MM.1S (cell line): ENCODE data around the gene AGPAT2.

ENCODE experiments used
- DNase-seq: peaks from one replicate; pipeline ENCODE4 v3.0.0-alpha.2; 2015
- H2AFZ ChIP-seq: fragments of 300-600 bp; sonication (generic); 2 replicates; pipeline ENCODE4 v1.6.0; 2016; ENCODE audit warnings: antibody characterized with exemption, low read length
- H3F3A ChIP-seq: fragments of 300-600 bp; sonication (generic); 2 replicates; pipeline ENCODE4 v1.6.1; 2016; ENCODE audit warnings: mild to moderate bottlenecking, antibody characterized with exemption, low read length, moderate library complexity, mixed read lengths; ENCODE audit not compliant: insufficient read depth
- H3K27ac ChIP-seq: fragments of 300-600 bp; sonication (generic); 2 replicates; pipeline ENCODE4 v1.5.1; 2016; ENCODE audit warnings: mild to moderate bottlenecking, low read length
- H3K27me3 ChIP-seq: fragments of 300-600 bp; sonication (generic); replicated peaks from 2 replicates; pipeline ENCODE4 v1.6.0; 2016; ENCODE audit warnings: low read length; ENCODE audit not compliant: insufficient read depth
- H3K36me3 ChIP-seq: fragments of 300-600 bp; sonication (generic); replicated peaks from 2 replicates; pipeline ENCODE4 v1.6.1; 2016; ENCODE audit warnings: mild to moderate bottlenecking, low read length, mixed read lengths; ENCODE audit not compliant: insufficient read depth
- H3K4me1 ChIP-seq: fragments of 300-600 bp; sonication (generic); 2 replicates; pipeline ENCODE4 v1.6.1; 2016; ENCODE audit warnings: low read length, mixed read lengths
- H3K4me2 ChIP-seq: fragments of 300-600 bp; sonication (generic); 2 replicates; pipeline ENCODE4 v1.6.0; 2016; ENCODE audit warnings: low read depth, low read length
- H3K4me3 ChIP-seq: fragments of 300-600 bp; sonication (generic); 2 replicates; pipeline ENCODE4 v1.5.1; 2016; ENCODE audit warnings: low read length, mixed read lengths
- H3K79me2 ChIP-seq: fragments of 300-600 bp; sonication (generic); 2 replicates; pipeline ENCODE4 v1.6.1; 2016; ENCODE audit warnings: mixed run types, low read length, mixed read lengths
- H3K9ac ChIP-seq: fragments of 300-600 bp; sonication (generic); 2 replicates; pipeline ENCODE4 v1.6.1; 2016; ENCODE audit warnings: low read length, mixed read lengths
- H3K9me2 ChIP-seq: fragments of 300-600 bp; sonication (generic); replicated peaks from 2 replicates; pipeline ENCODE4 v1.6.1; 2016; ENCODE audit warnings: mild to moderate bottlenecking, low read length, mixed read lengths; ENCODE audit not compliant: insufficient read depth
- H3K9me3 ChIP-seq: fragments of 300-600 bp; sonication (generic); replicated peaks from 2 replicates; pipeline ENCODE4 v1.6.1; 2016; ENCODE audit warnings: mild to moderate bottlenecking, low read length, mixed read lengths; ENCODE audit not compliant: insufficient read depth
- H4K20me1 ChIP-seq: fragments of 300-600 bp; sonication (generic); 2 replicates; pipeline ENCODE4 v1.6.1; 2016; ENCODE audit warnings: mild to moderate bottlenecking, low read length, moderate library complexity, mixed read lengths; ENCODE audit not compliant: insufficient read depth
- CTCF ChIP-seq: fragments of 300-600 bp; sonication (generic); IDR thresholded peaks from 2 replicates; pipeline ENCODE4 v1.5.1; 2016; ENCODE audit warnings: antibody characterized with exemption, low read length, mixed read lengths
- EZH2 ChIP-seq: fragments of 300-600 bp; sonication (generic); optimal IDR thresholded peaks from 2 replicates; pipeline ENCODE3; 2017; ENCODE audit warnings: low read depth, mild to moderate bottlenecking, antibody characterized with exemption, low read length, mixed read lengths
- EZH2phosphoT487 ChIP-seq: fragments of 300-600 bp; sonication (generic); IDR thresholded peaks from 2 replicates; pipeline ENCODE4 v1.6.1; 2018; ENCODE audit warnings: antibody characterized with exemption, low read length

AGPAT2 gene

GRCh38 chr9:136667214-136667939 is 19.9 kb downstream of the AGPAT2 start:
- Histone ChIP-seq H3K4me1 (no peaks in the 10 kb centered on the region), H2AFZ (no peak overlapping the region), H3K27ac (no peak overlapping the region), H3K9me3 (no peaks in the 10 kb centered on the region), H4K20me1 (no peaks in the 10 kb centered on the region), H3K79me2 (no peaks in the 10 kb centered on the region), H3K27me3 (peaks cover 89% of the 10 kb centered on the region), H3F3A (no peaks in the 10 kb centered on the region), H3K9me2 (no peaks in the 10 kb centered on the region), H3K4me3 (no peak overlapping the region), H3K36me3 (no peaks in the 10 kb centered on the region), H3K9ac (no peak overlapping the region), H3K4me2 (no peak overlapping the region)
- TF ChIP-seq EZH2: no peak
- no peak for TF ChIP-seq EZH2phosphoT487
- no peak for TF ChIP-seq CTCF
- no peak for DNase-seq

GRCh38 chr9:136666372-136667213 is 20.7 kb downstream of the AGPAT2 start:
- Histone ChIP-seq H3K79me2 (no peaks in the 10 kb centered on the region), H3K4me2 (no peak overlapping the region), H3K36me3 (no peaks in the 10 kb centered on the region), H3K4me3 (no peak overlapping the region), H2AFZ (no peak overlapping the region), H3K9me2 (no peaks in the 10 kb centered on the region), H3K27me3 (peaks cover 87% of the 10 kb centered on the region), H3K9ac (no peak overlapping the region), H4K20me1 (no peaks in the 10 kb centered on the region), H3K4me1 (no peaks in the 10 kb centered on the region), H3K9me3 (no peaks in the 10 kb centered on the region), H3K27ac (no peak overlapping the region), H3F3A (no peaks in the 10 kb centered on the region)
- no peak for DNase-seq
- no peak for TF ChIP-seq CTCF
- no peak for TF ChIP-seq EZH2phosphoT487
- no peak for TF ChIP-seq EZH2

- Histone ChIP-seq H3K27me3 (peaks cover 89% of the 10 kb centered on the region), H2AFZ (no peak overlapping the region)
Measured at GRCh38 chr9:136665704-136666371, 21.4 kb downstream of the AGPAT2 start.

More at GRCh38 chr9:136665704-136666371, 21.4 kb downstream of the AGPAT2 start:
- Histone ChIP-seq H3K9me3 (no peaks in the 10 kb centered on the region), H3K9me2 (no peaks in the 10 kb centered on the region), H3K79me2 (no peaks in the 10 kb centered on the region), H4K20me1 (no peaks in the 10 kb centered on the region), H3F3A (no peaks in the 10 kb centered on the region), H3K36me3 (no peaks in the 10 kb centered on the region), H3K4me3 (no peak overlapping the region), H3K27ac (no peak overlapping the region), H3K4me1 (no peaks in the 10 kb centered on the region), H3K4me2 (no peak overlapping the region), H3K9ac (no peak overlapping the region)
- TF ChIP-seq EZH2 (no peak), EZH2phosphoT487 (no peak), CTCF (no peak)
- DNase-seq: no peak
